T-helper 17 cell (primary cell): ENCODE results near the gene PRR23E. TPM values are rescaled to one million over a fixed set of nuclear protein-coding genes. Genes with fewer than 3 reads are reported as not detected.

Experiments used
- ATAC-seq: fragments of 150-1000 bp; cut with Tn5 transposase; 2 replicates; pipeline ENCODE4 v1.10.0; 2021; ENCODE audit warnings: mild to moderate bottlenecking, moderate library complexity
- DNase-seq, 3 donors: peaks; one replicate each; pipeline versions ENCODE4 v3.0.0 to v3.0.0-alpha.2; 2020 to 2021
- H3K9me3 ChIP-seq: one replicate; pipeline ENCODE4 v1.7.0; 2013; ENCODE audit warnings: low read length, mild to moderate bottlenecking; ENCODE audit not compliant: control insufficient read depth, poor library complexity, severe bottlenecking
- H3K27ac Mint-ChIP-seq: one replicate; pipeline ENCODE4 v1.8.0; 2022; ENCODE audit warnings: mild to moderate bottlenecking, moderate library complexity, mixed read lengths
- H3K27me3 Mint-ChIP-seq: one replicate; pipeline ENCODE4 v1.8.0; 2022; ENCODE audit warnings: mixed read lengths
- H3K36me3 Mint-ChIP-seq: one replicate; pipeline ENCODE4 v1.8.0; 2022; ENCODE audit warnings: low read depth, mixed read lengths
- H3K4me1 Mint-ChIP-seq: one replicate; pipeline ENCODE4 v1.8.0; 2022; ENCODE audit warnings: mild to moderate bottlenecking, mixed read lengths
- H3K4me3 Mint-ChIP-seq: one replicate; pipeline ENCODE4 v1.8.0; 2022; ENCODE audit warnings: mild to moderate bottlenecking, moderate library complexity, mixed read lengths
- total RNA-seq, 4 donors: library from RNA in 2 of 4; stranded (reverse) in 2 of 4; gene quantifications; one replicate each; pipeline ENCODE4 v1.2.3 and lab custom pipeline; 2022 to 2026

PRR23E gene
- total RNA-seq, 2 donors from 2014 or later = not detected

GRCh38 chr3:127157171-127157828, 35.6 kb upstream of the PRR23E start:
- H3K9me3 ChIP-seq = no peaks in the 10 kb centered on the region
- DNase-seq (no peak), ATAC-seq (no peak)
- Mint-ChIP-seq H3K27ac (no peak overlapping the region), H3K4me1 (no peaks in the 10 kb centered on the region), H3K36me3 (no peaks in the 10 kb centered on the region), H3K27me3 (no peaks in the 10 kb centered on the region), H3K4me3 (no peak overlapping the region)

- Mint-ChIP-seq H3K27ac (no peak overlapping the region), H3K4me1 (no peaks in the 10 kb centered on the region), H3K4me3 (no peak overlapping the region), H3K27me3 (no peaks in the 10 kb centered on the region), H3K36me3 (no peaks in the 10 kb centered on the region)
- DNase-seq = no peak
- no peaks in the 10 kb centered on the region for H3K9me3 ChIP-seq
- no peak for ATAC-seq
Measured at GRCh38 chr3:127158614-127159229, 34.2 kb upstream of the PRR23E start.

DNA sequence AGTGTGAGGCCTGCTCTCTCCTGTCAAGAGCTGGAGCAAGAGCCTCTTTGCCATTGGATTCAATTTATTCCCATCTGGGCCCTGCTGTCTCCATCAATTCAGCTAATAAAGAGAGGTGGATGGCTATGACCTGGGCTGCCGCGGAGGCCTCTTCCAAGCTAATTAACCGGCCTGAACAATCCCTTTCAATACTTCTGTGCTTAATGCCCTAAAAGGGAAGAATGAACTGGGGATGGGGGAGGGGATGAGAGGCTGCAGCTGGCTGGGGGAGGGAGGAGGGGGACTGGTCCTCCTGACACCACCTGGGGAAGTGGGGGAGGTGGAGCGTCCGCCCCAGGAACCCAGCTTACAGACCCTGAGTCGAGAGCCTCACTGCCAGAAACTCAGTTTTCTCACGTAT, 33.4 kb upstream of the PRR23E start:
- H3K27ac Mint-ChIP-seq = no peak overlapping the region
- H3K36me3 Mint-ChIP-seq = no peaks in the 10 kb centered on the region
- H3K9me3 ChIP-seq = no peaks in the 10 kb centered on the region
- no peak for ATAC-seq
- H3K27me3 Mint-ChIP-seq = no peaks in the 10 kb centered on the region
- no peak for DNase-seq
- no peak overlapping the region for H3K4me3 Mint-ChIP-seq
- H3K4me1 Mint-ChIP-seq = no peaks in the 10 kb centered on the region

DNA sequence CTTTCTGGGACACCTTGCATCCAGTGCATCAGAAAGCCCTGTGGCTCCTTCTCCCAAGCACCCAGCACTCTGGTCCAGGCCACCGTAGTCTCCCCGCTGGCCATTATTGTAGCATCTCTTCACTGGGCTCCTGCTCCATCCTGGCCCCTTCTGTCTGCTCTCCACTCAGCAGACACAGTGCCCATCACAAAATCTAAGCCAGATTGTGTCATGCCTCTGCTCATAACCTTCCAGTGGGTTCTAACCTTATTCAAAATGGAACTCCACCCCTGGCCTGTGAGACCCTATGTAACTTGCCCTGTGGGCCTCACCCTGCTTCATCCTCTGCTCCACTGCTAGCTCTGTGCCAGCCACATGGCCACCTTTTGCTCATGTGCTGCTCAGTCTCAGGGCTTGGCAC, 31.7 kb upstream of the PRR23E start:
- peaks cover 6% of the 10 kb centered on the region for H3K27me3 Mint-ChIP-seq
- H3K36me3 Mint-ChIP-seq = no peaks in the 10 kb centered on the region
- DNase-seq (no peak), ATAC-seq (no peak)
- H3K4me1 Mint-ChIP-seq = no peaks in the 10 kb centered on the region
- H3K27ac Mint-ChIP-seq = no peak overlapping the region
- no peaks in the 10 kb centered on the region for H3K9me3 ChIP-seq
- no peak overlapping the region for H3K4me3 Mint-ChIP-seq

DNA sequence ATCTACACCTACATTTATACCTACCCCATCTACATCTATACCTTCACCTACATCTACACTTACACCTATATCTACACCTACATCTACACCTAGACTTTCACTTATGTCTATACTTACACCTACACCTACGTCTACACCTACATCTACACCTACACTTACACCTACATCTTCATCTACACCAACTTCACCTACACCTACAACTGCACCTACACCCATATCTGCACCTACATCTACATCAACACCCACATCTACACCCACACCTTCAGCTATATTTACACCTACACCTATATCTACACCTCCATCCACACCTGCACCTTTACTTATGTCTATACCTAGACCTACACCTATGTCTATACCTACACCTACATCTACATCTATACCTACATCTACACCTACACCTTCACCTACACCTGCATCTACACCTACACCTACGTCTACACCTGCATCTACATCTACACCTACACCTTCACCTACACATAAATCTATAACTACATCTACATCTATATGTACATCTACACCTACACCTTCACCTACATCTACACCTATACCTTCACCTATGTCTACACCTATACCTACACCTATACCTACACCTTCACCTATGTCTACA, 30.9 kb upstream of the PRR23E start:
- peaks cover 11% of the 10 kb centered on the region for H3K27me3 Mint-ChIP-seq
- no peak overlapping the region for H3K27ac Mint-ChIP-seq
- ATAC-seq (no peak), DNase-seq (no peak)
- no peaks in the 10 kb centered on the region for H3K36me3 Mint-ChIP-seq
- no peaks in the 10 kb centered on the region for H3K9me3 ChIP-seq
- no peaks in the 10 kb centered on the region for H3K4me1 Mint-ChIP-seq
- no peak overlapping the region for H3K4me3 Mint-ChIP-seq

DNA sequence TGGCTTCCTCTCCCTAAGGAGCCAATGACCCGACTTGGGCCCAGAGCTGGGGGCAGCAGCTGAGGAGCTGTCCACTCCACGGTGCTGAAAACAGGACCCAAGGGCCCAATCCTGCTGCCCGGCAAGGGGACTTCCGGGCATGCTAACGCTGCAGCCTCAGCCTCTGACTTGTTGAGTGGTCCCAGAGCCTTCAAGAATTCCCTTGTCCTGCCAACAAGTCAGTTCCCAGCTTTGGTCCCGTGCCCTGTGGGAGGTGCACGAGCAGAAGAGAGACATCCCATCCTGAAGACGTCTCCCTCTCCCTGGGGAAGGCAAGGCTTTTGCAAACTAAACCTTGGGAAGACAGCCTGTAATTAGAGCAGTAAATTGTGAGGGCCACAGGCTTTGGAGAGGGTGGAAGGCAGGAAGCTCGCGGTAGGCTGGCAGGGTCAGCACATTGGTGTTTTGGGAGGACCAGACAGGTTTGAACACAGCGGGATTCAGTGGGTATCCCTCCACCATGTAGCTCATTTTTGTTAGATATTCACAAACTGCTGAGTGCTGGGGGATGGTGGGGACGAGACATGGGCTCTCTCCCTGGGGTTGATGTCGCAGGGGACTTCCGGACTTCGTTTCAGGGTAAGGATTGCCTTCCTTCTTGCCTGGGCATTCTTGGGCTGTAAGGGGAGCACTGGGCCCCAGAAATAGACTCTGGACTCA, 29.8 kb upstream of the PRR23E start:
- DNase-seq (no peak), ATAC-seq (no peak)
- Mint-ChIP-seq H3K4me1 (no peaks in the 10 kb centered on the region), H3K27ac (no peak overlapping the region), H3K4me3 (no peak overlapping the region), H3K27me3 (peaks cover 13% of the 10 kb centered on the region), H3K36me3 (no peaks in the 10 kb centered on the region)
- no peaks in the 10 kb centered on the region for H3K9me3 ChIP-seq

GRCh38 chr3:127164615-127165014, 28.3 kb upstream of the PRR23E start:
- no peaks in the 10 kb centered on the region for H3K4me1 Mint-ChIP-seq
- ATAC-seq (no peak), DNase-seq (no peak)
- no peak overlapping the region for H3K27ac Mint-ChIP-seq
- H3K27me3 Mint-ChIP-seq = peaks cover 28% of the 10 kb centered on the region
- no peak overlapping the region for H3K4me3 Mint-ChIP-seq
- no peaks in the 10 kb centered on the region for H3K36me3 Mint-ChIP-seq
- no peaks in the 10 kb centered on the region for H3K9me3 ChIP-seq

GRCh38 chr3:127165036-127165435, 27.9 kb upstream of the PRR23E start:
- H3K36me3 Mint-ChIP-seq = no peaks in the 10 kb centered on the region

GRCh38 chr3:127165694-127166485, 27.0 kb upstream of the PRR23E start:
- ATAC-seq (no peak), DNase-seq (no peak)
- H3K9me3 ChIP-seq = no peaks in the 10 kb centered on the region
- Mint-ChIP-seq H3K27ac (no peak overlapping the region), H3K27me3 (peaks cover 34% of the 10 kb centered on the region), H3K36me3 (no peaks in the 10 kb centered on the region), H3K4me1 (no peaks in the 10 kb centered on the region), H3K4me3 (no peak overlapping the region)

More at GRCh38 chr3:127165036-127165435, 27.9 kb upstream of the PRR23E start:
- DNase-seq (no peak), ATAC-seq (no peak)
- Mint-ChIP-seq H3K4me3 (no peak overlapping the region), H3K4me1 (no peaks in the 10 kb centered on the region), H3K27ac (no peak overlapping the region), H3K27me3 (peaks cover 31% of the 10 kb centered on the region)
- no peaks in the 10 kb centered on the region for H3K9me3 ChIP-seq

GRCh38 chr3:127166501-127167065, 26.3 kb upstream of the PRR23E start:
- H3K4me1 Mint-ChIP-seq = no peaks in the 10 kb centered on the region
- H3K9me3 ChIP-seq = no peaks in the 10 kb centered on the region
- ATAC-seq (no peak), DNase-seq (no peak)
- H3K27ac Mint-ChIP-seq = no peak overlapping the region
- H3K4me3 Mint-ChIP-seq = no peak overlapping the region
- no peaks in the 10 kb centered on the region for H3K36me3 Mint-ChIP-seq
- peaks cover 38% of the 10 kb centered on the region for H3K27me3 Mint-ChIP-seq

GRCh38 chr3:127167315-127168043, 25.5 kb upstream of the PRR23E start:
- Mint-ChIP-seq H3K4me3 (no peak overlapping the region), H3K27ac (no peak overlapping the region), H3K27me3 (peaks cover 47% of the 10 kb centered on the region), H3K4me1 (no peaks in the 10 kb centered on the region), H3K36me3 (no peaks in the 10 kb centered on the region)
- H3K9me3 ChIP-seq = no peaks in the 10 kb centered on the region
- DNase-seq (no peak), ATAC-seq (no peak)

DNA sequence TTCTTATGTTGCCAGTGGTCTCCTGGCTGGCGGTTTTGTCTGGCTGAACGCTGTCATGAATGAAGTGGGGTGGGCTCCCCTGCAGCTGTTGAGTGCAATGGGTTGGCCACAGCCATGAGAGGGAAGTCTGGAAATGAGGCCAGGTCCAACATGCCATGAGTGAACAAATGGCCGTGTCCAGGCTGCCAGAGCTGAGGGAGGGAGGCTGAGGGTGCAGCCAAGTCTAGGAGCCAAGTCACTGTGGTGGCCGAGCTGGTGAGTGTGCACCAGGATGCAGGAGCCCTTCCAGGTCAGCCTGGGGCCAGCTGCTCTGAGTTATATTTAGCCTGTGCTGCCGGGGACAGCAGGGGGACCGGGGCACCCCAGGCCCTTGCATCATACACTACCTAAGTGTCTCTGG, 24.7 kb upstream of the PRR23E start:
- ATAC-seq (no peak), DNase-seq (no peak)
- Mint-ChIP-seq H3K27me3 (peaks cover 52% of the 10 kb centered on the region), H3K27ac (no peak overlapping the region), H3K4me1 (no peaks in the 10 kb centered on the region), H3K36me3 (no peaks in the 10 kb centered on the region), H3K4me3 (no peak overlapping the region)
- H3K9me3 ChIP-seq = no peaks in the 10 kb centered on the region
